ENCODE measurements around the gene ARTN. TPM values are rescaled to one million over a fixed set of nuclear protein-coding genes. Genes with fewer than 3 reads are reported as not detected.

Gene ARTN
- total RNA-seq, 2 experiments from 2014 or later, result 0.10 to 0.52 TPM

DNA sequence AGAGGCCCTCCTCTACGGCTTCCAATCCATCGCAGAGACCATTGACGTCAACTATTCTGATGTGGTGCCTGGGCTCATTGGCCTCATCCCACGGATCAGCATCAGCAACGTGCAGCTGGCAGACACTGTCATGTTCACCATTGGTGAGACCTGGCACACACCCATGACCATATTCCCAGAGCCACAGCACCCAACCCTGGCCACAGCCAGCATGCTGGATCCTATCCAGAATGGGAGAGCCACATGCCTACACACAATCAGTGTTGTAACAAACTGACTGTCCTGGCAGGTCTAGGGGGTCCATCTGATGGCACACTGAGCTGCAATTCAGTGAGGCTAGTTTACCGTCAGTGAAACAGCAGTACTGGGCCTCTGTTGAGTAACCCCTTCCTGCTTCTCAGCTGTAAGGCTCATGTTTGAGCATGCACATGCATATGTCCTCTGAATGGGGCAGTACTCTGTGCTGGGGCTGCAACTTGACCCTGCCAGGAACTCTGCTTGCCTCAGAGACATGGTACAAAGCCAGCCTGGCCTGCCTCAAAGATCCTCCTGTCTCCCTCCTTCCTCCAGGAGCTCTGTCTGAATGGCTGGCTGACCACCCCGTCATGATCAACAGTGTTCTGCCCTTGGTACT lies 23.9 kb downstream of the ARTN start:
- H3K4me3 Mint-ChIP-seq, result no peak overlapping the region
- no peak for DNase-seq
- CTCF ChIA-PET, result interaction anchor here (1.1 to 2.0 kb wide), 3 partner anchors 10 to 23 kb away, joined by 3 to 5 read pairs (median 3); partner anchors contain the start of gene ATP6V0B
- H3K9me3 Mint-ChIP-seq, result no peaks in the 10 kb centered on the region
- H3K27ac Mint-ChIP-seq, result no peak overlapping the region
- H3K36me3 Mint-ChIP-seq (ENCODE audit: low read depth), result peaks cover 9% of the 10 kb centered on the region
- peaks cover 1% of the 10 kb centered on the region for H3K4me1 Mint-ChIP-seq
- H3K27me3 Mint-ChIP-seq, result no peaks in the 10 kb centered on the region
- POLR2A ChIA-PET, result no interaction called here

DNA sequence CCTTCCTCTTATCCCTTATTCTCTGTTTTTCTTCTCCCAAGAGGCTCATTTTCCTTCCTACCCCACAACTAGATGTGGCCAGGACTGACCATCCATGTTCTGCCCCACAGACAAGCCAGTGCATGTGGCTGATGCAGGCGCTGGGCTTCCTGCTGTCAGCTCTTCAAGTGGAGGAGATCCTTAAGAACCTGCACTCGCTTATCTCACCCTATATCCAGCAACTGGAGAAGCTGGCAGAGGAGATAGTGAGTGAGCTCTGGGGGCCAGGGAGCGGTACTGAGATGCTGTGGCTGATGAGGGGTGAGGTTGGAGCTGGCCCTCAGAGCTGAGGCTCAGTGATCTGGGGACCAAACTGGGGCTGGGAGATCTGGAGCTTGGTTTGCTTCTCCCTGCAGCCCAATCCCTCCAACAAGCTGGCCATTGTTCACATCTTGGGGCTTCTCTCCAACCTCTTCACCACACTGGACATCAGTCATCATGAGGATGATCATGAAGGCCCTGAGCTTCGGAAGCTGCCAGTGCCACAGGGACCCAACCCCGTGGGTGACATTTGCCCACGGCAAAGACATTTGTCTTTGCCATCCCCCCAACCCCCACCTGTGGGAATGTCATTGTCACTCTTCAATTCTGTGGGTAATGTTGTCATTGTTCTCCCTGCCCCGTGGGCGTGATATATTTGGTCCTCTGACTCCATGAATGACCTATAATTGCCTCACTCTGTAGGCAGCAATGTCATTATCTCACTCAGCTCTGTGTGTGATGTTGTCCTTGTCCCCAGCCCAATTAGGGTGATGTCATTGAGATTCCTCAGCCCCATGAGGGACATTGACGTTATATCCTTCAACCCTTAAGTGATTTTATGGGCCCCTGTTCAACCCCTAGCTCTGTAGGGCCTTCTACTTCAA lies 25.0 kb downstream of the ARTN start:
- POLR2A ChIA-PET, result no interaction called here
- CTCF ChIA-PET, result interaction anchor here (1.1 to 1.7 kb wide), 4 partner anchors 12 to 24 kb away, joined by 3 to 5 read pairs (median 4); partner anchors contain the start of genes DPH2 and IPO13
- Mint-ChIP-seq H3K9me3 (no peaks in the 10 kb centered on the region), H3K4me1 (peaks cover 6% of the 10 kb centered on the region), H3K27me3 (no peaks in the 10 kb centered on the region), H3K27ac (no peak overlapping the region), H3K4me3 (no peak overlapping the region), H3K36me3 (ENCODE audit: low read depth) (peaks cover 9% of the 10 kb centered on the region)
- no peak for DNase-seq

DNA sequence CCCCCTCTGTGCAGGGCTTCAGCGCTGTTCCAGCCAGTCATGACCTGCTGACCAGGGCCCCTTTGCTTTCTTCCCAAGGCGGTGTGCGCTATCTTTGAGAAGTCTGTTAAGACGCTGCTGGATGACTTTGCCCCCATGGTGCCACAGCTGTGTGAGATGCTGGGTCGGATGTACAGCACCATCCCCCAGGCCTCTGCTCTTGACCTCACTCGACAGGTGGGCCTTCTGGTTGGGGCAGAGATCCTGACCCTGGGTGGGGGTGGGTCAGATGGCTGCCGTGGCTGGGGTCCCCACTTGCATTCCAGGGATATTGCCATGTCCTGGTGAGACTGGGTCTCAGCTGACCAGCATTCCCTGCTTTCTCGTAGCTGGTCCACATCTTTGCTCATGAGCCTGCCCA lies 27.2 kb downstream of the ARTN start:
- Mint-ChIP-seq H3K27ac (no peak overlapping the region), H3K9me3 (no peaks in the 10 kb centered on the region), H3K36me3 (ENCODE audit: low read depth) (peaks cover 9% of the 10 kb centered on the region), H3K4me1 (peaks cover 6% of the 10 kb centered on the region), H3K4me3 (no peak overlapping the region), H3K27me3 (no peaks in the 10 kb centered on the region)
- POLR2A ChIA-PET, result no interaction called here
- CTCF ChIA-PET, result interaction anchor here (0.7 kb wide), 1 partner anchor 14 kb away, joined by 3 read pairs; the partner anchor contains the start of gene ATP6V0B
- no peak for DNase-seq

DNA sequence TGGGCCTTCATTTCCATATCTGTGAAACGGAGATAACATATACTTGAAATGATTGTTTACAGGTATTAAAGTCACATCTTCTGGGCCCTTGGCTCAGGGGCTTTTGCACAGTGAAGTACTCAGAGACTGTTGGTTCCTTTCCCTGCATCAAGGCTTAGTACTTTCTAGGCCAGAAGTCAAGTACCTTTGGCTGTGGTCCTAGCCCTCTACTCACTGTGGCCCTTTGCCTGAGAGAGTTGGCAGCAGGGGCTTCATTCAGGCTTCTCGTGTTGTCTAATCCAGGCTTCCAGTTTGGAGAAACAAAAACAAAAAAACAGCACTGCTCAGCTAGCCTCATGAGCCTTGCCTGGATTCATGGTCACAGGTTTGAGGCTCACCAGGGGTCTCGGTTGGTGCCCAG lies 28.1 kb downstream of the ARTN start:
- ChIA-PET POLR2A (no interaction called here), CTCF (interaction anchor here (0.6 to 1.0 kb wide), 3 partner anchors 8 to 14 kb away, joined by 3 read pairs; partner anchors contain the start of gene ATP6V0B)
- H3K27ac Mint-ChIP-seq, result no peak overlapping the region
- H3K9me3 Mint-ChIP-seq, result no peaks in the 10 kb centered on the region
- H3K4me1 Mint-ChIP-seq, result peaks cover 6% of the 10 kb centered on the region
- no peak overlapping the region for H3K4me3 Mint-ChIP-seq
- H3K27me3 Mint-ChIP-seq, result no peaks in the 10 kb centered on the region
- H3K36me3 Mint-ChIP-seq (ENCODE audit: low read depth), result peaks cover 9% of the 10 kb centered on the region
- no peak for DNase-seq

DNA sequence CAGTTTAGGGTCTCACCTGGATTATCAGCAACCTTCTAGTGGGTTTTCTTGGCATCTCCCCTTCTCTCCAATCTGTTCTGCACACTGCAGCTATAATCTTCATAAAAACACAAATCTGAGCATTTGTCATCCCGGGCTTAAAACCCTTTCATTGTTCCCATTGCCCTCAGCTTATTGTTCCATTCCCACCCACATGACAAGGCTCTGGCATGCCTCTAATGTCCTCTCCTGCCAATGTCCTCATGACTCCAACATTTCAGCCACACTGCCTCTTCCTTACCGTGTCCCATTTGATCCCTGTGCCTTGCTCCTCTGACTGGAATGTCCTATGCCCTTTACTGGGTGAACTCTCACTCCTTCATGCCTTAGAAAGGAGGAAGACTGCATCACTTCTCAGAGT lies 28.7 kb downstream of the ARTN start:
- H3K4me1 Mint-ChIP-seq, result peaks cover 6% of the 10 kb centered on the region
- H3K9me3 Mint-ChIP-seq, result no peaks in the 10 kb centered on the region
- CTCF ChIA-PET, result interaction anchor here (0.6 to 1.3 kb wide), 3 partner anchors 9 to 15 kb away, joined by 3 read pairs; no protein-coding TSS in a partner anchor

DNA sequence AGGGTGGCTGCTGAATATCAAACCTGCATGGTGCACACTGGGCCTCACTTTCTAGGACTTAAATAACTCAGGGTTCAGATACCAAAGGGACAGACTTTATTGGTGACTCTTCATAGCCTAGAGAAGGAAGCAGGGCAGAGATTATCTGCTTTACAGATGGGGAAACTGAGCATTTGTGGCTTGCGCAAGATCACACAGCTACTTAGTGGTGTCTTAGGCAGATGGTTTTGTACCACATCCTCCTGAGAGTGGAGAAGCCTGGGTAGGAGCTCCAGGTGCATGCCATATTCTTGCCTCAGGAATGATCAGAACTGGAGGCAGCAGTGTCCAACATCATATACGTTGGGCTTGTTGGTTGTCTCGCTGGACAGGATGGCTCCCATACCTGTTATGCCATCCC lies 29.4 kb downstream of the ARTN start:
- no peak for DNase-seq
- no peaks in the 10 kb centered on the region for H3K9me3 Mint-ChIP-seq
- H3K4me1 Mint-ChIP-seq, result peaks cover 6% of the 10 kb centered on the region
- H3K27ac Mint-ChIP-seq, result no peak overlapping the region
- ChIA-PET POLR2A (no interaction called here), CTCF (interaction anchor here (0.6 to 1.3 kb wide), 2 partner anchors 9 to 132 kb away, joined by 3 read pairs; no protein-coding TSS in a partner anchor)
- peaks cover 8% of the 10 kb centered on the region for H3K36me3 Mint-ChIP-seq (ENCODE audit: low read depth)
- H3K4me3 Mint-ChIP-seq, result no peak overlapping the region
- no peaks in the 10 kb centered on the region for H3K27me3 Mint-ChIP-seq

More for the DNA sequence above, 28.7 kb downstream of the ARTN start:
- Mint-ChIP-seq H3K4me3 (no peak overlapping the region), H3K27ac (no peak overlapping the region), H3K27me3 (no peaks in the 10 kb centered on the region), H3K36me3 (ENCODE audit: low read depth) (peaks cover 9% of the 10 kb centered on the region)
- POLR2A ChIA-PET, result no interaction called here
- DNase-seq, result no peak

DNA sequence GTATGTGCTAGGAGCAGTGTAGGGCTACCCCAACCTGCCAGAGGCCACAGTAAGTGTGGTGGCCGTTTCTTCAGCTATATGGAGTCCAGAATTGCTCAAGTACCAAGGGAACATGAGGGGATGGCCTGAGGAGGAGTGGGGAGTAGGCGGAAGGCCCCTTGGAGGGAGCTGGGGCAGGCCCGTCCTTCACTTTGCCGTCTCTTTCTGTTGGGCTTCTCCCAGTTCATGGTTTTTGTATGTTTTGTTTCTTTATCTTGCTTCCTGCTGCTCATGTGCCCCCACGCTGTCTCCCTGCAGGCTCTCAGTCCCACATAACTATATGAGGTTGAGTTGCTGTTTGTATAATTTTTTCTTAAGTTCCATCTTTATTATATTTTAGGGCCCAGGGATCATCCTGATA lies 30.3 kb downstream of the ARTN start:
- Mint-ChIP-seq H3K27me3 (no peaks in the 10 kb centered on the region), H3K36me3 (ENCODE audit: low read depth) (peaks cover 5% of the 10 kb centered on the region), H3K27ac (no peak overlapping the region), H3K9me3 (no peaks in the 10 kb centered on the region), H3K4me3 (no peak overlapping the region), H3K4me1 (peaks cover 6% of the 10 kb centered on the region)
- ChIA-PET POLR2A (no interaction called here), CTCF (interaction anchor here (0.8 to 1.3 kb wide), 5 partner anchors 8 to 223 kb away, joined by 3 read pairs; no protein-coding TSS in a partner anchor)
- DNase-seq, result no peak

DNA sequence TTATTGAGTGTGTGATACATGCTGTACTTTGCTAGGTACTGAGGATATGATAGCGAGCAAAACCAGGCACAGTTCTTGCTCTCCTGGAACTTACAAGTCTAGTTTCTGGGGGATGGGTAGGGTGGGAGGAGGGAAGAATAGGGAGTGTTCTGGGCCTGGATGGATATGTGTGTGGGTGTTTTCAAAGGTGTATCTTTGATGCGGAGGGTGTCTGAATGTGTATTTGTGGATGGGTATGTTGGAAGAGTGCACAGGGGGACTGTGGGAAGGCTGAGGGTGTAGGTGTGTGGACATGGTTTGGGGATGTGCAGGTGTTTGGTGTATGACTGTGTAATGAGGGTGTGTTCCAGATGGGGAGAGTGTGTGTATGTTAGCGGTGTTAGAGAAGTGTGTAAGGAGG lies 31.7 kb downstream of the ARTN start:
- Mint-ChIP-seq H3K4me3 (no peak overlapping the region), H3K27ac (no peak overlapping the region), H3K27me3 (no peaks in the 10 kb centered on the region), H3K4me1 (peaks cover 18% of the 10 kb centered on the region), H3K36me3 (ENCODE audit: low read depth) (peaks cover 5% of the 10 kb centered on the region), H3K9me3 (no peaks in the 10 kb centered on the region)
- CTCF ChIA-PET, result interaction anchor here (1.4 kb wide), 1 partner anchor 10 kb away, joined by 5 read pairs; no protein-coding TSS in a partner anchor
- POLR2A ChIA-PET, result no interaction called here
- no peak for DNase-seq

DNA sequence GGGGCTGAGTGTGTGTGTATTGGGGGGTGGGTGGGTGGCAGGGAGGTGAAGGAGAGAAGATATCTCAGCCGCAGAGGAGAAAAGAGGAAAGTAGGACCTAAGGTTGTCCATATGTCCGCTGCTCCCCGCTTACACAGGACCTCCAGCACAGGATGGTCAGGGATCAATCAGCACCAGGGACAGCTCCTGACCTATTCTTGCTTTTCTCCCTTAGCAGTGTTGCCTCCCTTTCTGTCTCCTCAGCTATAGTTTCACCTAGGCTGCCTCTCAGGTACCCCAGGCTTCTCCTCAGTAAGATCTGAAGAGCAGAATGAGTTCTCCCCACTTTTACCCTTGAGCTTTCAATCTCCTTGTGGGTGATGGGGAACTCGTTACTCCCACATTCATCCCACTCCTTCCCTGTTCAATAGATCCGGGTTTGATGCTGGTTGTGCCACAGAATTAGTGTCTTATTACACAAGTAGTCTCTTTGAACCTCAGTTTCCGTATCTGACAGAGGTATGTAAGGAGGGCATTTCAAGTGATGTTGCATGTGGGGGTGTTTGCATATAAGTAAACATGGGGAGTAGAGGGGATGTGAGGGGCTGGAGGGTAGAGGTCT lies 34.8 kb downstream of the ARTN start:
- no peaks in the 10 kb centered on the region for H3K9me3 Mint-ChIP-seq
- peaks cover 14% of the 10 kb centered on the region for H3K36me3 Mint-ChIP-seq (ENCODE audit: low read depth)
- no peak overlapping the region for H3K4me3 Mint-ChIP-seq
- peak; percentile 54 for DNase-seq
- peaks cover 24% of the 10 kb centered on the region for H3K4me1 Mint-ChIP-seq
- no peak overlapping the region for H3K27ac Mint-ChIP-seq
- ChIA-PET CTCF (interaction anchor here (1.3 kb wide), 1 partner anchor 11 kb away, joined by 3 read pairs; no protein-coding TSS in a partner anchor), POLR2A (no interaction called here)
- H3K27me3 Mint-ChIP-seq, result no peaks in the 10 kb centered on the region

DNA sequence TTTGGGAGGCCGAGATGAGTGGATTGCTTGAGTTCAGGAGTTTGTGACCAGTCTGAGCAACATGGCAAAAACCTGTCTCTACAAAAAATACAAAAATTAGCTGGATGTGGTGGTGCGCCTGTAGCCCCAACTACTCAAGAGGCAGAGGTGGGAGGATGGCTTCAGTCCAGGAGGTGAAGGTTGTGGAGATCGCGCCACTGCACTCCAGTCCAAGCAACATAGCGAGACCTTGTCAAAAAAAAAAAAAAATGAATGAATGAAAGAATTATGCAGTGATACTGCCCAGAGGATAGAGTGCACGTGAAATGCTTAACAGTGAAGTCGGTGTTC lies 35.8 kb downstream of the ARTN start:
- no peaks in the 10 kb centered on the region for H3K9me3 Mint-ChIP-seq
- H3K27me3 Mint-ChIP-seq, result no peaks in the 10 kb centered on the region
- peak overlapping the region; percentile 68 for H3K27ac Mint-ChIP-seq
- CTCF ChIA-PET, result interaction anchor here (0.8 to 2.5 kb wide), 3 partner anchors 20 to 35 kb away, joined by 5 to 11 read pairs (median 7); no protein-coding TSS in a partner anchor
- POLR2A ChIA-PET, result no interaction called here
- no peak for DNase-seq
- H3K4me3 Mint-ChIP-seq, result peak overlapping the region; percentile 93
- H3K36me3 Mint-ChIP-seq (ENCODE audit: low read depth), result peaks cover 20% of the 10 kb centered on the region
- peaks cover 33% of the 10 kb centered on the region for H3K4me1 Mint-ChIP-seq

DNA sequence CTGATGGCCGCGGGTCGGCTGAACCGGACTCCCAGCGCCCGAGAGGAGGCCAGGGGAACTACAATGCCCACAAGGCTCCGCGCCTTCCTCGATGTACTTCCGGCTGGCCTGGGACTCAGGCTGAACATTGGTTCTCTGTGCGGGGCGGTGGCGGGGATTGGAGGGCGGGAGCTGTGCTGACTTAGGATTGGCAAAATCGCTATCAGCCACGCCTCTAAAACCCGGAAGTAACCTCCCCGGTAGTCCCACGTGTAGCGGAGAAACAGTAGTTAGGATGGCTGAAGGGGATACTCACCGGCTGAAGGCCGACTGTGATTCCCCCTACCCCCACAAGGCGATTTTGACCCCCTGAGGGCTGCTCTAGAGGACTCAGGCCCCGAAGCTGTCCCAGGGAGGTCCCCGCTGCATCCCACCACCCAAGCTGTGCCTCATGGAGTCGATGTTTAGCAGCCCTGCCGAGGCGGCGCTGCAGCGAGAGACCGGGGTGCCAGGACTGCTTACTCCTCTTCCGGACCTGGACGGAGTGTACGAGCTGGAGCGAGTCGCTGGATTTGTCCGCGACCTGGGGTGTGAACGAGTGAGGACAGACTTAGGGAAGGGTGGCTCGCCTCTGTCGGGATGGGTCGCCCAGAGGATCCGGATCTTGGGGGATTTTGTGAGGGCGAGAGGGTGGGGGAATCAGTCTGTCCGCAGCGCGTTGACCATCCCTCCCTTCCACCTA lies 36.3 kb downstream of the ARTN start, which contains the start of gene DPH2:
TSS of gene DPH2 (plus strand) at position 265 of the 721 bp plus-strand sequence. CDS start at position 431, 166 bp downstream.
- Mint-ChIP-seq H3K36me3 (ENCODE audit: low read depth) (peaks cover 20% of the 10 kb centered on the region), H3K27me3 (no peaks in the 10 kb centered on the region), H3K4me1 (peaks cover 34% of the 10 kb centered on the region), H3K9me3 (no peaks in the 10 kb centered on the region), H3K27ac (peak within 1 kb of the TSS; percentile 92), H3K4me3 (peak within 1 kb of the TSS; percentile 93)
- DNase-seq, result peak; percentile 98
- POLR2A ChIA-PET, result no interaction called here
- CTCF ChIA-PET, result interaction anchor here (0.8 to 2.5 kb wide), 6 partner anchors 11 to 36 kb away, joined by 3 to 11 read pairs (median 5); no protein-coding TSS in a partner anchor

DNA sequence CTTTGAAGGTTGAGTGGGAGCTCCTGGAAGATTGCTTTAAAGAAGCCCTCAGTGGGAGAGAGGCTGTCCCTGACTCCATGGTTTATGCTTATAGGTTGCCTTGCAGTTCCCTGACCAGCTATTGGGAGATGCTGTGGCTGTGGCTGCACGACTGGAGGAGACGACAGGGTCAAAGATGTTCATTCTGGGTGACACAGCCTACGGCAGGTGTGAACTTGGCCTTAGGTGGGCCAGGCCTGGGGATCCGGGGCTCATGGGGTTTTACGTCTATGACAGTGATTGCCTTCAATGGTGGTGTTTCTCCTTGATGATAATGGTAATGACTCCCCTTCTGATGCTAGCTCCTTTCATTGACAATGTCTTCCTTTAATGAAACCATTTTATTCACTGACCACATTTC lies 36.9 kb downstream of the ARTN start:
- POLR2A ChIA-PET, result no interaction called here
- CTCF ChIA-PET, result interaction anchor here (1.2 to 2.5 kb wide), 5 partner anchors 12 to 36 kb away, joined by 3 to 11 read pairs (median 5); no protein-coding TSS in a partner anchor
- H3K27me3 Mint-ChIP-seq, result no peaks in the 10 kb centered on the region

More for the DNA sequence above, 36.9 kb downstream of the ARTN start:
- peak overlapping the region; percentile 92 for H3K27ac Mint-ChIP-seq
- H3K36me3 Mint-ChIP-seq (ENCODE audit: low read depth), result peaks cover 20% of the 10 kb centered on the region
- peak overlapping the region; percentile 93 for H3K4me3 Mint-ChIP-seq
- no peaks in the 10 kb centered on the region for H3K9me3 Mint-ChIP-seq
- H3K4me1 Mint-ChIP-seq, result peaks cover 34% of the 10 kb centered on the region
- no peak for DNase-seq
